GM18909 (cell line): Measurements from ENCODE around the gene CTAGE9.
"Not testable (repeated sequence)": the region's sequence is repeated elsewhere in the genome, so short reads cannot be mapped to it uniquely, and the experiment has no call there.

Experiments used
- ATAC-seq: cut with Tn5 transposase; IDR thresholded peaks from one replicate; pipeline ENCODE4 v1.9.1; 2021; ENCODE audit warnings: mild to moderate bottlenecking; ENCODE audit not compliant: unreplicated experiment, poor library complexity

CTAGE9 gene

GRCh38 chr6:131731224-131731623 lies 20.4 kb upstream of the CTAGE9 start:
- ATAC-seq, result no peak

GRCh38 chr6:131730264-131730663 lies 19.4 kb upstream of the CTAGE9 start:
- no peak for ATAC-seq

GRCh38 chr6:131729550-131729949 lies 18.7 kb upstream of the CTAGE9 start:
- no peak for ATAC-seq

- no peak for ATAC-seq
Observed at GRCh38 chr6:131728296-131728939, 17.6 kb upstream of the CTAGE9 start.

GRCh38 chr6:131727868-131728267 lies 17.1 kb upstream of the CTAGE9 start:
- no peak for ATAC-seq

- ATAC-seq, result no peak
Observed at GRCh38 chr6:131727467-131727866, 16.6 kb upstream of the CTAGE9 start.

GRCh38 chr6:131724114-131724513 lies 13.3 kb upstream of the CTAGE9 start:
- ATAC-seq, result no peak

GRCh38 chr6:131721161-131721560 lies 10.3 kb upstream of the CTAGE9 start:
- ATAC-seq, result no peak

- no peak for ATAC-seq
Observed at GRCh38 chr6:131717836-131718542, 7.2 kb upstream of the CTAGE9 start.

- not testable (repeated sequence) for ATAC-seq
Observed at GRCh38 chr6:131715567-131715966, 4.8 kb upstream of the CTAGE9 start.

GRCh38 chr6:131703905-131704304 lies 6.9 kb downstream of the CTAGE9 start:
- not testable (repeated sequence) for ATAC-seq

- ATAC-seq, result not testable (repeated sequence)
Observed at GRCh38 chr6:131700851-131701250, 10.0 kb downstream of the CTAGE9 start.

- no peak for ATAC-seq
Observed at GRCh38 chr6:131696956-131697355, 13.9 kb downstream of the CTAGE9 start.

- peak; percentile 95 for ATAC-seq
Observed at GRCh38 chr6:131694832-131695426, 15.9 kb downstream of the CTAGE9 start.

- ATAC-seq, result no peak
Observed at GRCh38 chr6:131693384-131693783, 17.4 kb downstream of the CTAGE9 start.

- no peak for ATAC-seq
Observed at GRCh38 chr6:131692589-131692988, 18.2 kb downstream of the CTAGE9 start.

GRCh38 chr6:131692031-131692430 lies 18.8 kb downstream of the CTAGE9 start:
- ATAC-seq, result no peak

GRCh38 chr6:131688286-131688685 lies 22.5 kb downstream of the CTAGE9 start:
- ATAC-seq, result peak; percentile 71

GRCh38 chr6:131687022-131687421 lies 23.8 kb downstream of the CTAGE9 start:
- no peak for ATAC-seq

- ATAC-seq, result peak; percentile 79
Observed at GRCh38 chr6:131685266-131685780, 25.5 kb downstream of the CTAGE9 start.

- ATAC-seq, result peak; percentile 75
Observed at GRCh38 chr6:131683479-131683878, 27.3 kb downstream of the CTAGE9 start.
